8988T (cell line): Measurements from ENCODE around the gene TRIM22.
"Not testable (repeated sequence)": the region's sequence is repeated elsewhere in the genome, so short reads cannot be mapped to it uniquely, and the experiment has no call there.

ENCODE experiments used
- DNase-seq: peaks from one replicate; pipeline ENCODE4 v3.0.0; 2011

Gene TRIM22

DNA sequence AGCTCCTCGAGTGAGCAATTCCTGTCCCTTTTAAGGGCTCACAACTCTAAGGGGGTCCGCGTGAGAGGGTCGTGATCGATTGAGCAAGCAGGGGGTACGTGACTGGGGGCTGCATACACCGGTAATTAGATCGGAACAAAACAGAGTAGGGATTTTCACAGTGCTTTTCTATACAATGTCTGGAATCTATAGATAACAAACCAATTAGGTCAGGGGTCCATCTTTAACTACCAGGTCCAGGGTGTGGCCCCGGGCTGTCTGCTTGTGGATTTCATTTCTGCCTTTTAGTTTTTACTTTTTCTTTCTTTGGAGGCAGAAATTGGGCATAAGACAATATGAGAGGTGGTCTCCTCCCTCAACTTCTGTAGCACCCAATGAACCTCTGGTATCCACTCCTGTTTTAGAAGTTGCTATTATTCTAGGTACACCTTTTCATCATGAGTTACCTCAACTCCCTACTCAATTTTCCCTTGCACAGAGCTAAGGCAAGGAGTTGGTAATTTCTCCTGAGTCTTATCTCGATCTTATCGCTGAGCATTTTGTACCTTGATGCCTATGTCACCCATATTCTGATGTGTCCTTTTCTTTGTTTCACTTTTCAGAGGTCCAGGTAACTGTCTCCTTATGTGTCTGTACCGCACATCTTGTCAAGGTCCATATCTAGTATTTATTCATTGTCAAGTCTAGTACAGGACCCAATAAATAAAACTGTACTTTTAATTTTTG, 1.8 kb downstream of the TRIM22 start:
- DNase-seq: not testable (repeated sequence)

DNA sequence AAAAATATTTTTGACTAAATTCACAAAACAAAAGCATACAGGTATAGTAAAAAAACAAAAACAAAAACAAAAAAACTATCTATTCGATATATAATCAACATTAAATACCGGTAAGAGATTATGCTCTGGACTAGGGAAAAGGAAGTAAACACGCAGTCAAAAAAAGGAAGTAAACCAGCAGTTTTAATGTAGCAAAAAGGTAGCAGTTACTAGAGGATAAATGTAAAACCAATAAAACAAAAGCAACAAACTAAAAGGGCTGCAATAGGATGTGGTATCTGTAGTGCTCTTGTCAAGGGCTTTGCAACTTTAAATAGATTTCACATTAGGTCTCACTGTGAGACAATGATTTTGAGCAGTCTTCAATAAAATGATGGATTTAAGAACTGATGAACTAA, 2.4 kb downstream of the TRIM22 start:
- DNase-seq: no peak

- no peak for DNase-seq
Observed at GRCh38 chr11:5694642-5695041, 5.1 kb downstream of the TRIM22 start.

DNA sequence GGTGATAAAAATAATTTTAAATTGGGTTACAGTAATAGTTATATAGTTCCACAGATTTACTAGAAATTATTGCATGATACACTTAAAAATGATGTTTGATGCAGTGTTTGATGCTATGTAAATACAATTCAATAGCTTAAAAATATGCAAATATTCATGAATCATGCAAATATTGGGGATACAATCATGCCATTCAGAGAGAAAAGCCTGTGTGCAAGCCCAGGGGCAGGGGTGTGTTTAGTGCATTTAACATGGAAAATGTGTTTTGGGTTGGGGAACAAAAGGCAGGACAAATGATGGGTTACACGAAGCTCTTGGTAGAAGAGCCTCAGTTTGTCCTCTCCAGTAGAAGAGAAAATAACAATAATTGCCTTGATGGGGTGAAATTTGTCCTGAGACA, 6.0 kb downstream of the TRIM22 start:
- DNase-seq: no peak

DNA sequence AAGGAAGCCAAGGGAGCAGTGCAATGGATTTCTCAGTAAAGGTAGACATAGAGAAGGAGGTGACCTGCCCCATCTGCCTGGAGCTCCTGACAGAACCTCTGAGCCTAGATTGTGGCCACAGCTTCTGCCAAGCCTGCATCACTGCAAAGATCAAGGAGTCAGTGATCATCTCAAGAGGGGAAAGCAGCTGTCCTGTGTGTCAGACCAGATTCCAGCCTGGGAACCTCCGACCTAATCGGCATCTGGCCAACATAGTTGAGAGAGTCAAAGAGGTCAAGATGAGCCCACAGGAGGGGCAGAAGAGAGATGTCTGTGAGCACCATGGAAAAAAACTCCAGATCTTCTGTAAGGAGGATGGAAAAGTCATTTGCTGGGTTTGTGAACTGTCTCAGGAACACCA, 6.6 kb downstream of the TRIM22 start:
- DNase-seq: no peak

- DNase-seq: no peak
Observed at GRCh38 chr11:5698281-5698680, 8.7 kb downstream of the TRIM22 start.

- DNase-seq: no peak
Observed at GRCh38 chr11:5700421-5701054, 10.9 kb downstream of the TRIM22 start.

DNA sequence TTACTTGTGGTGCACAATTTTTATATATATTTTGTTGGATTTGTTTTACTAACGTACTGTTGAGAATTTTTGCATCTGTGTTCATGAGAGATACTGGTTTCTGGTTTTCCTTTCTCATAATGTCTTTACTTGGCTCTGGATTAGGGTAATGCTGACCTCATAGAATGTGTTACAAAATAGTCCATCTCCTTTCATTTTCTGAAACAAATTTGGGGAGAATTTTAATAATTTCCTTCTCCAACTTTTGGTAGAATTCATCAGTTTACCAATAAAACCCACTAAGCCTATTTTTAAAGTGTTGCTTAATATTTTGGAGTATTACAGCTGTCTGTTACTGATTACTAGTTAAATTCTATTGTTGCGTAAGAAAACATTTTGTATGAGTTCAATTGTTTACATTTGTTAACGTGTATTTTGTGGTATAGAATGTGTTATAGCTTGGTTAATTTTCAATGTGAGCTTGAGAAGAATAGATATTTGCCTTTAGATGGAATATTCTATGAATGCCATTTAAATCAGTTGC, 11.5 kb downstream of the TRIM22 start:
- DNase-seq: no peak

DNA sequence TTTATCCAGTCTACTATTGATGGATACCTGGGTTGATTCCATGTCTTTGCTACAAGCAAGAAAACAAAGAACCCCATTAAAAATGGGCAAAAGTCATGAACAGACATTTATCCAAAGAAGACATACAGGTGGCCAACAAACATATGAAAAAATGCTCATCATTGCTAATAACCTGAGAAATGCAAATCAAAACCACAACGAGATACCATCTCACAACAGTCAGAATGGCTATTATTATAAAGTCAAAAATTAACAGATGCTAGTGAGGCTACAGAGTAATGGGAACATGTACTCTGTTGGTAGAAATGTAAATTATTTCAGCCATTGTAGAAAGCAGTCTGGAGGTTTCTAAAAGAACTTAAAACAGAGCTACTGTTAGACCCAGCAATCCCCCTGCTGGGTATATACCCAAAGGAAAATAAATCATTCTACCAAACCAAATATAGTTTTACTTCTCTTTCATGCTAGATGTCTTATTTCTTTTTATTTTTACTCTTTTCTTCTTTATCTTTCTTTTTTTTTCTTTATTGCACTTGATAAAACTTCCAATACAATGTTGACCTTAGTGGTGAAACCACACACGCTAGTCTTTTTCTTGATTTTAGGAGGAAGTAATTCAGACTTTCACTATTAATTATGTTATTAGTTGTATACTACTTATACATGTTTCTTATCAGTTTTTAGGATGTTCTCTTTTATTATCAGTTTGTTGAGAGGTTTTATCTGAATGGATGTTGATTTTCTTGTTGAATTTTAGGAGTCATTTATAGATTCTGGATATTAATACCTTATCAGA, 14.3 kb downstream of the TRIM22 start:
- DNase-seq: no peak

DNA sequence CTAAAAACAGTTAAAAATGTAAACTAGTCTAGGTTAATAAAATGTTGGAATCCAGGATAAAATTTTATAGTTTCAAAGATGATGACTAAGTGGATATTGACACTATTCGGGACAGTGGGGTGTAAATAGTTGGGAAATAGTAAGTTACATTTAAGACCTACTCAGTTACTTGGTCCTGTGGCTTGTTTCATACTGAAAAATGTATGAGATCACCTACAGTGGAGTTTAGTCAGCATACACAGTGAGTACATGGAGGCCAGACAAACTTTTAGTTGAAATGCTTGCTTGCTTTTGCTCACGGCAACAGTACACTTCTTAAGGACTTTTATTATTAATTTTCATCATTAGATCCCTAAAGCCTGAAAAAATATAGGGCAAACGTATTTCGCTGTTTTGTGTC, 16.1 kb downstream of the TRIM22 start:
- no peak for DNase-seq

GRCh38 chr11:5712507-5712906, 22.9 kb downstream of the TRIM22 start:
- no peak for DNase-seq

GRCh38 chr11:5713695-5714094, 24.1 kb downstream of the TRIM22 start:
- DNase-seq: no peak

DNA sequence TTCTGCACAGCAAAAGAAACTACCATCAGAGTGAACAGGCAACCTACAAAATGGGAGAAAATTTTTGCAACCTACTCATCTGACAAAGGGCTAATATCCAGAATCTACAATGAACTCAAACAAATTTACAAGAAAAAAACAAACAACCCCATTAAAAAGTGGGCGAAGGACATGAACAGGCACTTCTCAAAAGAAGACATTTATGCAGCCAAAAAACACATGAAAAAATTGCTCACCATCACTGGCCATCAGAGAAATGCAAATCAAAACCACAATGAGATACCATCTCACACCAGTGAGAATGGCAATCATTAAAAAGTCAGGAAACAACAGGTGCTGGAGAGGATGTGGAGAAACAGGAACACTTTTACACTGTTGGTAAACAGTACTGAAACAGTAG, 26.9 kb downstream of the TRIM22 start:
- not testable (repeated sequence) for DNase-seq

- no peak for DNase-seq
Observed at GRCh38 chr11:5719703-5720495, 30.3 kb downstream of the TRIM22 start.

DNA sequence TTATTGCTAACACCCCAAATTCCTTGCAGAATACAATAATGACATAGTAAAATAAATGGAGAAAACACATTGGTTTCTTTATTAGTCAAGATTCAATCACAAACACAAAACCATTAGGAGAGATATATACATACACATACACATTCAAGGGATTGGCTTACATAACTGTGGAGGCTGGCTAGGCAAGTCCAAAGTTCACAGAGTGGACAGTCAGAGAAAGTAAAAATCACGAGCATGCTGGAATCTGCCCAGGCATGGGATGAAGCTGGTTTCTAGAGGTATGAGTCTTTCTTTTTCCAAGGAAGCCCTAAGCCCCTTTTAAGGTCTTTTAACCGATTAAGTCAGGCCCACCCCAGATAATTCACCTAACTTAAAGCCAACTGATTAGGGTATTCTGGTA, 33.0 kb downstream of the TRIM22 start:
- DNase-seq: no peak

- DNase-seq: no peak
Observed at GRCh38 chr11:5726351-5726750, 36.8 kb downstream of the TRIM22 start.

DNA sequence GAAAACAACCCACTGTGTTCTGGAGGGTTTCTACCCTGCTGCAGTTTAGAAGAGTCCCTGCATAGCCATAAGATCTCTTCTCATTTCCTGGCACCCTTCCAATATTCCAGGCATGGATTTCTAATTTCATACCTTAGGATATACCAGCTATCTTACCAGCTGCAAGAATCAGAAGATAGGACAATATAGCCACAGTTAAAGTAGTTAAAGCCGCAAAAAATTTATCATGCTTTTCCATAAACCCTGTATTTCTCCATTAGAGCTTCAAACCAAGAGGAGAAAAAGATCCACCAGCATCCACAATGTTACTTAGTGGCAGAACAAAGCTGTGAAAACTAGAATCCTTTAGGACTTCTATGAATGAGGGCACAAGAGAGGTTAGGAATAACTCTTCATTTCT, 38.1 kb downstream of the TRIM22 start:
- no peak for DNase-seq

GRCh38 chr11:5736396-5736795, 46.8 kb downstream of the TRIM22 start, which contains the start of gene OR56B1:
Gene OR56B1, plus strand, starts transcription at chr11:5736448. Its CDS starts 69 bp downstream, at chr11:5736517.
- no peak for DNase-seq

DNA sequence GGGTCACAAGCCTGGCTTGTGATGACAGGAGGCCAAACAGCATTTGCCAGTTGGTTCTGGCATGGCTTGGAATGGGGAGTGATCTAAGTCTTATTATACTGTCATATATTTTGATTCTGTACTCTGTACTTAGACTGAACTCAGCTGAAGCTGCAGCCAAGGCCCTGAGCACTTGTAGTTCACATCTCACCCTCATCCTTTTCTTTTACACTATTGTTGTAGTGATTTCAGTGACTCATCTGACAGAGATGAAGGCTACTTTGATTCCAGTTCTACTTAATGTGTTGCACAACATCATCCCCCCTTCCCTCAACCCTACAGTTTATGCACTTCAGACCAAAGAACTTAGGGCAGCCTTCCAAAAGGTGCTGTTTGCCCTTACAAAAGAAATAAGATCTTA, 47.5 kb downstream of the TRIM22 start:
- no peak for DNase-seq

DNA sequence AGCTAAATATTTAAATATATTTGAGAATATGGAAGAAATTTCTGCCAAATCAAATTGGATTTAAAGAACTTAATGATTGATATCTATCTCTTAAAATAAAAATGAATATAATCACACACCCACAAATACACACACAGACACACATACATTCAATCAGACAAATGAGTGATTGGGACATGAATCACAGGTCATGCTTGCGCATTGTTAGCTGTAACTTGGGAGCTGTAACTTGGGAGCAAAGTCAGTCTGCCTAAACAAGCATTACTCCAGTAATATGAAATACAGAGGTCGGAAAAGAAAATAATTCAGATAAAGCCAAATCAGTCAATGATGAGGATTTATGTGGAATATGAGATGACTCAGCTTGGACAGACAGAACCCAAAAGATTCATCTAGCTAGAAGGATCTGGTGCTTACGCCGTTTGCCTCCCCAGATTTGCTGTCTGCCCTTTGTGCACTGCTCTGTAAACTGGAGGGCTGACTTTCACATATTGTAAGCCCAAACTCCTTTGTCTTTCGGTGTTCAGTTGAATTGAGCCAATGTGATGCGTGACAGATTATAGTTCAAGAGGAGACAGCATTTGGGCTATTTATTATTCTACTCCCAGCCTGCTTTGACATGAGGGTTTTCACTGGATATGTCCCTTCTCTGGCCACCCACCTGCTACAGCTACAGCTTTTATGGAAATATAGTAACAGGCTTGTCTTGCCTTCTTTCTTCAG, 48.2 kb downstream of the TRIM22 start:
- DNase-seq: no peak

DNA sequence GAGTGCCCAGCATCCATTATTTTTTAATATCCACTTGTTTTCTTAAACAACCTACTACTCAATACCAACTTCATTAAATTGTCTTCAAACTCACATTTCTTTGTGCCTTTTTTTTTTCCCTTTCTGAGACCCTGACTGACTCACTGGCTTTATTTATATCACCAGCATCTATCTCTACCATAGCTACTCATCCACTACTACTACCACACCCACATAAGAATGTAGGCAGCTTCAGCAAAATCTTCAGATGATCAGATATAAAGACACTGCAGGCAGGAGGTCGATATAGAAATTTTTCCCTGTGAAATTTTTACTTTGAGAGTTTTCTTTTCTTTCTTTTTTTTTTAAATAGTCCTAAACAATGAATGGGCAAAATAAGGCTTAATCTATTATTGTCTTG, 48.8 kb downstream of the TRIM22 start:
- no peak for DNase-seq

- no peak for DNase-seq
Observed at GRCh38 chr11:5746614-5747013, 57.0 kb downstream of the TRIM22 start.
